Forelimb muscle (tissue), 1 donor: Measurements from ENCODE around the gene SRM. TPM values are rescaled to one million over a fixed set of nuclear protein-coding genes. Genes with fewer than 3 reads are reported as not detected.
"Not testable (repeated sequence)": the region's sequence is repeated elsewhere in the genome, so short reads cannot be mapped to it uniquely, and the experiment has no call there.

Experiments used
- DNase-seq: peaks from one replicate; pipeline ENCODE4 v3.0.0-alpha.2; 2013; ENCODE audit warnings: low read depth
- polyA plus RNA-seq: library from polyadenylated mRNA; unstranded; fragments of 120-200 nt; gene quantifications from one replicate; pipeline ENCODE4 v1.2.1, GENCODE V29; 2013; ENCODE audit not compliant: insufficient read length

Gene SRM
- polyA plus RNA-seq, 1 donor: 64.5 TPM

DNA sequence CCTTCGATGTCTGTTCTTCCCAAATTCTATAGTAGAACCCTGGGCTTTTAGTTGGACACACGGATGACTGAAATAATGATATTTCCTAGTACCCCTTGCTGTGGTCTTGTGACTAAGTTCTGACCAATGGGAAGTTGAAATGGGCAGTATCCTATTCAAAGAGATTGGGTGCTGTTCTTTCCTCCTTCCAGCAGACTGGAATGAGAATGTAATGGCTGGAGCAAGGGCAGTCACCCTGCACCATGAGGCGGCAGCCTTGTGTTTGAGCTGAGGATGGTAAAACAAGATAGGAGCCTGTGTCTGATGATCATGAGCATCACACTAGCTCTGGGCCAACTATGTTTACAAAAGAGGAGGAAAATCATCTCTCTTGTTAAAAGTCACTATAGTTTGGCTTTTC lies 5.1 kb upstream of the SRM start:
- DNase-seq: no peak

GRCh38 chr1:11063937-11064537 lies 4.2 kb upstream of the SRM start:
- not testable (repeated sequence) for DNase-seq

DNA sequence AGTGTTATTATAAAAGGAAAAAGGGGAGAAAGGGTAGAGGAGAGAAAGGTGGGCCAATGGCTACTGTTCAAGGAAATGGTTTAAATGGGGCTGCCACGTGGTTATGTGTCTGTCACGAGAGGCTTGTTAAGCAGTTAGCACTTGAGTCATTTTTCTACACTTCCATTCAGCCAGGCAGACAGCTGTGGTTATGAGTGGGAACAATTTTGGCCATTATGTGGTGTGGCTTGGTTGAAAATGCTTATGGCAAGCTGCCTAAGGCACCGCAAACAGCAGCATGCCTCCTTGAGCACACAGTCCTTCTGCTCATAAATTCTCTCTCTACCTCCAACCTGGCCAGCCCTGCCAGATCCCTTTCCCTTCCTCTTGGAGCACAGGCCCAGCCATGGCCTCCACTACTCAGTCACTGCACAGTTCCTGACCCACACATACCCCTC lies 3.2 kb upstream of the SRM start:
- no peak for DNase-seq

GRCh38 chr1:11061652-11062365 lies 2.0 kb upstream of the SRM start:
- DNase-seq: no peak

DNA sequence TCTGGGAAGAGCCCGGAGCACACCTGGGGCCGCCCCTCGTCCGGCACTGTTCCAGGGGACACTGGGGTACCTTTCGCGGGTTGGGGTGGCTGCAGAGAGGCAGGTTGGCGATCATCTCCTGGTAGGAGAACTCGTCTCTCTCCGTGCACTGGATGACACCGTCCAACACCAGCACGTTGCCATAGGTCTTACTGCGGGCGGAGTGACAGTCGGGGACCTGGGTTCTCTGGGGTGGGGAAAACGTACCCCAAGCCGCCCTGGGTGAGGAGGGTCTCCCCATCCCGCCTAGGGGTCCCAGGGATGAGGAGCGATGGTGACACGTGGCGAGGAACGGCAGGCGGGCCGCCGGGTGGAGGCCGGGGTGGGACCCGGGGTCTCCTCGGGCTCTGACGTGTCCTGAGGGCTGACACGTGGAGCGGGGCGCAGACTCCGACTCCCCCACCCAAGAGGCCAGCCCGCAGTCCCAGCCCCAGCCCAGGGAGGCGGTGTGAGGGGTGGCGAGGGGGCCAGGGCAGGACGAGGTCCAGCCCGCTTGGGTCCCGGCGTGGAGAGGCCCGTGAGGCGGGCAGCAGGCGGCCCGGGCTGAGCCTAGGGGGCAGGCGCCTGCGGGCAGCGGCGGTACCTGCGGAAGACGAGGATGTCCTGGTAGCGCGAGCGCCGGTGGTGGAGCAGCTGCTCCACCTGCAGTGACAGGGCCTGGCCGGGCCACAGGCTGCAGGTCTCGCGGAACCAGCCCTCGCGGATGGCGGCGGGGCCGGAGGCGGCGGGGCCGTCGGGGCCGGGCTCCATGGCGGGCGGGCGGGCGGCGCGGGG lies 457 bp downstream of the SRM start:
- no peak for DNase-seq

DNA sequence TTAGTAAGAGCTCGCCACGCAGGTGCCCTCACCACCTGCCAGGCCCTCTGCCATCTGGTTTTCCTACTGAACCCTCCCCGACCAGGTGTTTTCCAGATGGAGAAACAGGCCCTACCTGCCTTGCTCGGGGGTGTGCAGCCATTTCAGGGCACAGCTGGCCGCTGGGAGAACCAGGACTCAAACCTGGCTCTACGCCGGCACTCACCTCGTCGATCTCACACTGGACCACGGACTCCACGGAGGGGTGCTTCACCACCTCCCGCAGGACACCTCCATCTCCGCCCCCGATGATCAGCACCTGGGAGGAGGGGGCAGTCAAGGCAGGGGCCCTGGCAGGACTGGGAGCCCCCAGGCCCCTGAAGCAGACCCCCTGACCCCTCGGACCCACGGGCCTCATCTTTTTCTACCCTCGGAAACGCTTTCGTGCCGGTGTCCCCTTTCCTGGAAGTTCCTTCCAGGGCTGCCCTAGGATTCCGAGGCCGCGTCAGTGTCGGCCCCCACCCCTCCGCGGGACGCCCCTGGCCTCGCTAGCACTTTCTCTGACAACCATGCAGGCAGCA lies 1.1 kb downstream of the SRM start:
- DNase-seq: no peak

GRCh38 chr1:11058026-11058425 lies 1.8 kb downstream of the SRM start:
- DNase-seq: no peak

- no peak for DNase-seq
Observed at GRCh38 chr1:11057477-11057876, 2.3 kb downstream of the SRM start.

DNA sequence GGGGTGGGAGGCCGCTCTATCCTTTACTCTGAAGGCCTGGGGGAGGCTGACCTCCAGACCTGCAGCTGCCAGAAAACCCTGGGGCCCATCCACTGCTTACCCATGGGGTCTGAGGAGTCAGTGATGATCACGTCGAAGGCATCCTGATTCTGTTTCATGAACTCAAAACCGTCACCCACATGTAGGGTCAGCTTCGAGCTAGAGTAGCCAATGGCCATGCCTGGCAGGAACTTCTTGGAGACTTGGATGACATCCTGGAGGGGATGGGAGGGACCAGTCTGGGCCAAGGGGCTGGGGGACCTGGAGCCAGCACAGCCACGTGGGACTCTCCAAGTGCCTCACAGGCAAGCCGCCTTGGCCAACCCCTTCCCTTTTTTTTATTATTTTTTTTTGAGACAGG lies 3.3 kb downstream of the SRM start:
- DNase-seq: no peak

DNA sequence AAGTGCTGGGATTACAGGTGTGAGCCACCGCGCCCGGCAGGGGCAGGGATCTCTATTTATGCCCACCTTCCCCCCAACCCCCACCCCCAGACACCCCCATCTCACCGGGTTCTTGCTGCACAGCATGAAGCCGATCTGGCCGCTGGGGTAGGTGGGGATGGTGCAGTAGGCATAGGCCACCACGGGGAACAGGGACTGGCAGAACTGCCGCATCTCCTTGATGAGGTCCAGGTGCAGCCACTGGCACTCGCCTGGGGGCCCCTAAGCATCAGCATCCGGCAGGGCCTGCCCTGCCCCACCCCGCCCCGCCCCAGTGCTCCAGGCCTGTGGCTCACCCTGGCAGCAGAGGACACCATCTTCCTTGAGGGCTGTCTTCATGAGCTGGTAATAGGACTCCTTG lies 4.1 kb downstream of the SRM start:
- no peak for DNase-seq

GRCh38 chr1:11054666-11055065 lies 5.2 kb downstream of the SRM start:
- DNase-seq: no peak

- no peak for DNase-seq
Observed at GRCh38 chr1:11054181-11054580, 5.6 kb downstream of the SRM start.

DNA sequence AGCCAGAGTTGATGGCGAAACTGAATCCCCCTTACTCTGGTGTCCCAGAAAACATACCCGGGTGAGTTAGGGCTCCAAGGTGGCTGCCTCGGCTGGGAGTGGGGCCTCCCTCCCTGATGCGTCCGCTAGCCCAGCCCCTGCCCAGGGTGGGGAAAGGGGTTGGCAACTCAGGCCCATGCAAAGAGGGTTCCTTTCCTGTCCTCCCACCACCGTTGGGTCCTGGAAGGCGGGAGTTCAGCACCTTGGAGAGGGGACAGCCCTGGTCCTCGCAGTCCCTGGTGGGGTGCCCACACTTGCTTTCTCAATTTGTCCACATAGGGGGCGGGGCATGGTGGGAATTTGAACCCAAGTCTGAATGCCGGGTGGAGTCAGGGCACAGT lies 6.1 kb downstream of the SRM start:
- DNase-seq: no peak

DNA sequence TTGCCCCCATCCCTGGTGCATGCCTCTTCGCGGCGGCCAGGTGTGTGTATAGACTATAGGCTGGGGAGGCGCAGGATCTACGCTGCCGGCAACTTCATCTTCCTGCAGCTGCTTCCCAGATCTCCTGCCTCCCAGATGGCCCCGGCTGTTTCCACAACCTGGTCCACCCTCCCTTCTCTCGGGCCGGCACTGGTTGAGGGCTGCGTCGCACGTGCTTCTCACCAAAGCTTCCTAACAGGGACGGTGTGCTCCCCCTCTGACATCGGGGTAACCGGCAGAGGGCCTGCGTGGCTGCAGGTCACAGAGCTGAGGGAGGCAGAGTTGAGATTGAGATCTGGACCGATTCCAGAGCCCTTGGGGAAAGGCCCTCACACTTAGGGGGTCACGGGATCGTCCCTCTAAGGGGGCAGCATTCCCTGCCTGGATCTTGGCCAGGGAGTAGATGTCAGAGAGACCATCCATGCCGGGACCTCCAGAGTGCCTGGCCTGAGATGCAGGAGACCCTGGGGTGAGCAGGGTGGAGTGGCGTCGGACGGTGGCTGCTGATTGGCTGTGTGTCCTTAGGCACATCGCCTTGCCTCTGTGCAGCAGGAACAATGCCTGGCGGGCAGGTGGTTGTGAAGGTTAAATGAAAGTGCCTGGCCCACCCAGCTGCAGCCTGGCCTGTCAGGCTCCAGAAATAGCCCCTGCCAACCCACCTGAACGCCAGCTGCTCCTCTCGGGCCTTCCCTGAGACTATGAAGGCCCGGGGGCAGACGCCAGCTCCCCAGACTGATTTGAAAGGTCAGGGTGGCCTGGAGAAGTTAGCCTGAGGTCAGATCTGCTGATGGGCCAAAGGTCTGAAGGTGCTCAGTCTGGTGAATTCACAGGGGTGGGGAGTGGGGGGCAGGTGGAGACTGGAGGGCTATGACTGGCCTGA lies 6.7 kb downstream of the SRM start:
- no peak for DNase-seq

GRCh38 chr1:11051781-11052511 lies 7.9 kb downstream of the SRM start:
- DNase-seq: no peak

- DNase-seq: not testable (repeated sequence)
Observed at GRCh38 chr1:11051121-11051520, 8.7 kb downstream of the SRM start.

DNA sequence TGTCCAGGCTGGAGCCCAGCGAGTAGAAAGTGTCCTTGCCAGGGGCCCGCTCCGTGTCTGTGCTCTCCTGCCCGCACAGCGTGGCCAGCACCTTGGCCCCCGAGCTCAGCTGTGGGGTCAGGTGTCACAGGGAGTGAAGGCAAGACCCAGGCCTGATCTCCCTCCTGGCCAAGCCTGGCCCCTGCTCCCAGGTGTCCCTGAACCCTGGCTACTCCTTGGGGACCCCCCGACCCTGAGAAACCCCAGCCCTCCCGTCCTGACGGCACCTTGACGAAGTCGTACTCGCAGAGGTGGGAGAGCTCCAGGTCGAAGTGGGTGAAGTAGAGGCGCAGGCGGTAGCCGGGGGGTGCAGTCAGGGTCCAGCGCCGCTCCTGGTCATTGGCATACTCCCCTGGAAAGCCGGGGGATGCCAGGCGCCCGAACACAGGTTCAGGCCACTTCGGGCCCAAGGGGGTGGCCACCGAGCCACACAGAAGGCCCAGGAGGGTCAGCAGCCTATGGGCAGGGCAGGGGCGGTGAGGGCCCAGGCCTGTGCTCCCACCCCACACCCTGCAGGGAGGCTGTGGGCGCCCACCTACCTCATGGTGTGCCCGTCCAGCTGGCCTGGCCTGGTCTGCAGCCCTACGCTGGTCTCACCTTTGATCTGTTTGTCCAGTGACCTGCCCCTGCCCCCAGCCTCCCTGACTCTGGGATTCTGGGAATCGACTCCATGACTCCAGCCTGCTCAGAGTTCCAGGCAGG lies 13.0 kb downstream of the SRM start, which contains the start of gene MASP2:
MASP2 (minus strand) TSS at position 615 of the 741 bp plus-strand sequence; CDS start at position 583, 32 bp downstream.
- DNase-seq: no peak

- DNase-seq: no peak
Observed at GRCh38 chr1:11046270-11046566, 13.6 kb downstream of the SRM start.

DNA sequence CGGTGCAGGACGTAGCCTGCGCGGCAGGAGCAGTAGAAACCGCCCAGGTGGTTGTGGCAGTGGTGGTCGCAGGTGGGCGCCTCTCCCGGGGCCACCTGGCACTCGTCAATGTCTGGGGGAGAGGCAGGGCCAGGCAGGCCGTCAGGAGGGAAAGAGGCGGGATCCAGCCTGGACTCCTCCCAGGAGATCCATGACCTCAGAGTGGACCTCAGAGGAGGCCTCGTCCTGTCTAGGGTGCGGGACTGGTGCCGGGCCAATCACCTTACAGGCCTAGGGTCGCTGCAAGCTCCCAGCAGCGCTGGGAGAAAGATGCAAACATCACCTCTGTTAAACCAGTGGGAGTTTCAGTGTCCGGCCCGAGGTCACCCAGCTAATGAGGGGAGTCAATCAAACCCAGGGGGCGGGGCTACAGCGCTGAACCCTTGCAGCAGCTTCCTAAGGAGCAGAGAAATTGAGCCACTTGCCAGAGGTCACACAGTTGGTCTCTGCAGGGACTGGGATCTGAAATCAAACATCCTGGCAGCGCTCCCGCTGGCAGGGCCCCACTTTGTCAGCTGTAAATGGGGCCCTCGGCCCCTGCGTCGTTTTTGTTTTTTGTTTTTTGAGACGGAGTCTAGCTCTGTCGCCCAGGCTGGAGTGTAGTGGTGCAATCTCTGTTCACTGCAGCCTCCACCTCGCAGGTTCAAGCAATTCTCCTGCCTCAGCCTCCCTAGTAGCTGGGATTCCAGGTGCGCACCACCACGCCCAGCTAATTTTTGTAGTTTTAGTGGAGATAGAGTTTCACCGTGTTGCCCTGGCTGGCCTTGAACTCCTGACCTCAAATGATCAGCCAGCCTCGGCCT lies 14.2 kb downstream of the SRM start:
- no peak for DNase-seq
